MM.1S (cell line): ENCODE measurements around the gene OSGEP.

Experiments
- DNase-seq: peaks from one replicate; pipeline ENCODE4 v3.0.0-alpha.2; 2015
- H2AFZ ChIP-seq: fragments of 300-600 bp; sonication (generic); 2 replicates; pipeline ENCODE4 v1.6.0; 2016; ENCODE audit warnings: antibody characterized with exemption, low read length
- H3F3A ChIP-seq: fragments of 300-600 bp; sonication (generic); 2 replicates; pipeline ENCODE4 v1.6.1; 2016; ENCODE audit warnings: mild to moderate bottlenecking, antibody characterized with exemption, low read length, moderate library complexity, mixed read lengths; ENCODE audit not compliant: insufficient read depth
- H3K27ac ChIP-seq: fragments of 300-600 bp; sonication (generic); 2 replicates; pipeline ENCODE4 v1.5.1; 2016; ENCODE audit warnings: mild to moderate bottlenecking, low read length
- H3K27me3 ChIP-seq: fragments of 300-600 bp; sonication (generic); replicated peaks from 2 replicates; pipeline ENCODE4 v1.6.0; 2016; ENCODE audit warnings: low read length; ENCODE audit not compliant: insufficient read depth
- H3K36me3 ChIP-seq: fragments of 300-600 bp; sonication (generic); replicated peaks from 2 replicates; pipeline ENCODE4 v1.6.1; 2016; ENCODE audit warnings: mild to moderate bottlenecking, low read length, mixed read lengths; ENCODE audit not compliant: insufficient read depth
- H3K4me1 ChIP-seq: fragments of 300-600 bp; sonication (generic); 2 replicates; pipeline ENCODE4 v1.6.1; 2016; ENCODE audit warnings: low read length, mixed read lengths
- H3K4me2 ChIP-seq: fragments of 300-600 bp; sonication (generic); 2 replicates; pipeline ENCODE4 v1.6.0; 2016; ENCODE audit warnings: low read depth, low read length
- H3K4me3 ChIP-seq: fragments of 300-600 bp; sonication (generic); 2 replicates; pipeline ENCODE4 v1.5.1; 2016; ENCODE audit warnings: low read length, mixed read lengths
- H3K79me2 ChIP-seq: fragments of 300-600 bp; sonication (generic); 2 replicates; pipeline ENCODE4 v1.6.1; 2016; ENCODE audit warnings: mixed run types, low read length, mixed read lengths
- H3K9ac ChIP-seq: fragments of 300-600 bp; sonication (generic); 2 replicates; pipeline ENCODE4 v1.6.1; 2016; ENCODE audit warnings: low read length, mixed read lengths
- H3K9me2 ChIP-seq: fragments of 300-600 bp; sonication (generic); replicated peaks from 2 replicates; pipeline ENCODE4 v1.6.1; 2016; ENCODE audit warnings: mild to moderate bottlenecking, low read length, mixed read lengths; ENCODE audit not compliant: insufficient read depth
- H3K9me3 ChIP-seq: fragments of 300-600 bp; sonication (generic); replicated peaks from 2 replicates; pipeline ENCODE4 v1.6.1; 2016; ENCODE audit warnings: mild to moderate bottlenecking, low read length, mixed read lengths; ENCODE audit not compliant: insufficient read depth
- H4K20me1 ChIP-seq: fragments of 300-600 bp; sonication (generic); 2 replicates; pipeline ENCODE4 v1.6.1; 2016; ENCODE audit warnings: mild to moderate bottlenecking, low read length, moderate library complexity, mixed read lengths; ENCODE audit not compliant: insufficient read depth
- CTCF ChIP-seq: fragments of 300-600 bp; sonication (generic); IDR thresholded peaks from 2 replicates; pipeline ENCODE4 v1.5.1; 2016; ENCODE audit warnings: antibody characterized with exemption, low read length, mixed read lengths
- EZH2 ChIP-seq: fragments of 300-600 bp; sonication (generic); optimal IDR thresholded peaks from 2 replicates; pipeline ENCODE3; 2017; ENCODE audit warnings: low read depth, mild to moderate bottlenecking, antibody characterized with exemption, low read length, mixed read lengths
- EZH2phosphoT487 ChIP-seq: fragments of 300-600 bp; sonication (generic); IDR thresholded peaks from 2 replicates; pipeline ENCODE4 v1.6.1; 2018; ENCODE audit warnings: antibody characterized with exemption, low read length

OSGEP gene

GRCh38 chr14:20400589-20400964 is 54.0 kb downstream of the OSGEP start:
- Histone ChIP-seq H3K36me3 (no peaks in the 10 kb centered on the region), H3K27me3 (no peaks in the 10 kb centered on the region), H3K27ac (peak overlapping the region; percentile 32; the same call in 1 of the 2 replicates), H4K20me1 (no peaks in the 10 kb centered on the region), H2AFZ (no peak overlapping the region), H3K9me3 (no peaks in the 10 kb centered on the region), H3K4me2 (no peak overlapping the region), H3K4me3 (no peak overlapping the region), H3F3A (no peaks in the 10 kb centered on the region), H3K79me2 (no peaks in the 10 kb centered on the region), H3K9me2 (no peaks in the 10 kb centered on the region), H3K4me1 (peaks cover 13% of the 10 kb centered on the region; the same call in 1 of the 2 replicates), H3K9ac (no peak overlapping the region)
- TF ChIP-seq EZH2 (no peak), CTCF (no peak), EZH2phosphoT487 (no peak)
- DNase-seq = no peak

- no peaks in the 10 kb centered on the region for H4K20me1 ChIP-seq
Measured at GRCh38 chr14:20397511-20397910, 57.1 kb downstream of the OSGEP start.

More at GRCh38 chr14:20397511-20397910, 57.1 kb downstream of the OSGEP start:
- Histone ChIP-seq H3F3A (no peaks in the 10 kb centered on the region), H3K79me2 (no peaks in the 10 kb centered on the region), H3K27ac (no peak overlapping the region), H3K27me3 (no peaks in the 10 kb centered on the region), H3K4me3 (no peak overlapping the region), H3K4me2 (no peak overlapping the region), H3K4me1 (peaks cover 13% of the 10 kb centered on the region; the same call in 1 of the 2 replicates), H3K9me3 (no peaks in the 10 kb centered on the region), H3K9ac (no peak overlapping the region), H3K9me2 (no peaks in the 10 kb centered on the region), H2AFZ (no peak overlapping the region), H3K36me3 (no peaks in the 10 kb centered on the region)
- no peak for TF ChIP-seq EZH2phosphoT487
- no peak for TF ChIP-seq EZH2
- no peak for TF ChIP-seq CTCF
- no peak for DNase-seq
